Suprapubic skin (tissue), 4 donors: Measurements from ENCODE around the gene TRIM46. TPM values are rescaled to one million over a fixed set of nuclear protein-coding genes. Genes with fewer than 3 reads are reported as not detected.
A peak's percentile ranks its signal among the peaks of the same experiment; 100 is the strongest.

Experiments
- DNase-seq, 2 donors: peaks; one replicate each; pipeline ENCODE4 v3.0.0-alpha.2; 2019; ENCODE audit warnings: low spot score in 2 of 2
- H3K27ac ChIP-seq: fragments of 200-600 bp; sonication (generic); one replicate; pipeline ENCODE4 v1.5.1; 2019
- H3K27me3 ChIP-seq: fragments of 200-600 bp; sonication (generic); one replicate; pipeline ENCODE4 v1.5.1; 2019
- H3K36me3 ChIP-seq: fragments of 200-600 bp; sonication (generic); one replicate; pipeline ENCODE4 v1.5.1; 2019
- H3K4me1 ChIP-seq: fragments of 200-600 bp; sonication (generic); one replicate; pipeline ENCODE4 v1.5.1; 2019
- H3K4me3 ChIP-seq: fragments of 200-600 bp; sonication (generic); one replicate; pipeline ENCODE4 v1.5.1; 2019; ENCODE audit warnings: mild to moderate bottlenecking
- H3K9me3 ChIP-seq: fragments of 200-600 bp; sonication (generic); one replicate; pipeline ENCODE4 v1.5.1; 2019
- EP300 ChIP-seq: sonication (generic); formaldehyde crosslinking; IDR thresholded peaks from one replicate; pipeline ENCODE4 v1.6.1; 2017; ENCODE audit warnings: antibody characterized with exemption
- POLR2A ChIP-seq, 2 donors: fragments of 450-650 bp; IDR thresholded peaks; one replicate each; pipeline ENCODE4 v1.6.1; 2017; ENCODE audit warnings: antibody characterized with exemption in 2 of 2, mild to moderate bottlenecking in 2 of 2, moderate library complexity in 2 of 2
- POLR2AphosphoS5 ChIP-seq, 3 donors: sonication (generic); formaldehyde crosslinking; IDR thresholded peaks; one replicate each; pipeline ENCODE4 v1.6.1; 2017; ENCODE audit warnings: antibody characterized with exemption in 3 of 3
- WGBS: methylation state at CpG from one replicate; pipeline ENCODE4 v1.1.5; 2018; 5-methylcytosine and 5-hydroxymethylcytosine counted together
- total RNA-seq, 4 donors: library from RNA; depleted of rRNA; stranded (reverse); fragments of >200 nt; gene quantifications; one replicate each; pipeline ENCODE4 v1.1.0, GENCODE V29; 2016
- TF ChIP-seq, protein P1 (sequence below), 2 donors: fragments of 200-600 bp in 1 of 2; fragments of 450-650 bp in 1 of 2; sonication (generic) in 1 of 2; IDR thresholded peaks; one replicate each; pipeline ENCODE4 v1.5.1; 2016 to 2019; ENCODE audit warnings: antibody characterized with exemption in 2 of 2, mild to moderate bottlenecking in 1 of 2, moderate library complexity in 1 of 2

Gene TRIM46
- total RNA-seq, 4 donors from 2014 or later, result 0.34 to 0.80 TPM; not detected in 2

DNA sequence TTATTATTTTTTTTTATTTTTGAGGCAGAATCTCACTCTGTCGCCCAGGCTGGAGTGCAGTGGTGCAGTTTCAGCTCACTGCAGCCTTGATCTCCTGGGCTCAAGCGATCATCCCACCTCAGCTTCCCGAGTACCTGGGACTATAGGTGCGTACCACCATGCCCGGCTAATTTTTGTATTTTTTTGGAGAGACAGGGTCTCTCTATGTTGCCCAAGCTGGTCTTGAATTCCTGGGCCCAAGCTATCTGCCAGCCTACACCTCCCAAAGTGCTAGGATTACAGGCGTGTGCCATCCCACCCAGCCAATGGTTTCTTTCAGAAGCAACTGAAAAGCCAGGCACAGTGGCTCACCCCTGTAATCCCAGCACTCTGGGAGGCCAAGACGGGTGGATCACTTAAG is 2.8 kb upstream of the TRIM46 start:
- H3K27me3 ChIP-seq, result peaks cover 15% of the 10 kb centered on the region
- no peak overlapping the region for H3K27ac ChIP-seq
- DNase-seq, result peak in 1 of 2 donors; percentile 38
- 93% methylated on average over 7 of the region's 7 CpGs for WGBS
- no peak overlapping the region for H3K4me3 ChIP-seq
- H3K36me3 ChIP-seq, result peaks cover 21% of the 10 kb centered on the region
- TF ChIP-seq EP300 (no peak), POLR2A (IDR thresholded peaks at IDR 0.05) (no peak), POLR2AphosphoS5 (IDR thresholded peaks at IDR 0.05) (no peak)
- TF ChIP-seq, protein P1, sequence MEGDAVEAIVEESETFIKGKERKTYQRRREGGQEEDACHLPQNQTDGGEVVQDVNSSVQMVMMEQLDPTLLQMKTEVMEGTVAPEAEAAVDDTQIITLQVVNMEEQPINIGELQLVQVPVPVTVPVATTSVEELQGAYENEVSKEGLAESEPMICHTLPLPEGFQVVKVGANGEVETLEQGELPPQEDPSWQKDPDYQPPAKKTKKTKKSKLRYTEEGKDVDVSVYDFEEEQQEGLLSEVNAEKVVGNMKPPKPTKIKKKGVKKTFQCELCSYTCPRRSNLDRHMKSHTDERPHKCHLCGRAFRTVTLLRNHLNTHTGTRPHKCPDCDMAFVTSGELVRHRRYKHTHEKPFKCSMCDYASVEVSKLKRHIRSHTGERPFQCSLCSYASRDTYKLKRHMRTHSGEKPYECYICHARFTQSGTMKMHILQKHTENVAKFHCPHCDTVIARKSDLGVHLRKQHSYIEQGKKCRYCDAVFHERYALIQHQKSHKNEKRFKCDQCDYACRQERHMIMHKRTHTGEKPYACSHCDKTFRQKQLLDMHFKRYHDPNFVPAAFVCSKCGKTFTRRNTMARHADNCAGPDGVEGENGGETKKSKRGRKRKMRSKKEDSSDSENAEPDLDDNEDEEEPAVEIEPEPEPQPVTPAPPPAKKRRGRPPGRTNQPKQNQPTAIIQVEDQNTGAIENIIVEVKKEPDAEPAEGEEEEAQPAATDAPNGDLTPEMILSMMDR (IDR thresholded peaks at IDR 0.05), result no peak
- H3K4me1 ChIP-seq, result peaks cover 42% of the 10 kb centered on the region
- H3K9me3 ChIP-seq, result no peaks in the 10 kb centered on the region

DNA sequence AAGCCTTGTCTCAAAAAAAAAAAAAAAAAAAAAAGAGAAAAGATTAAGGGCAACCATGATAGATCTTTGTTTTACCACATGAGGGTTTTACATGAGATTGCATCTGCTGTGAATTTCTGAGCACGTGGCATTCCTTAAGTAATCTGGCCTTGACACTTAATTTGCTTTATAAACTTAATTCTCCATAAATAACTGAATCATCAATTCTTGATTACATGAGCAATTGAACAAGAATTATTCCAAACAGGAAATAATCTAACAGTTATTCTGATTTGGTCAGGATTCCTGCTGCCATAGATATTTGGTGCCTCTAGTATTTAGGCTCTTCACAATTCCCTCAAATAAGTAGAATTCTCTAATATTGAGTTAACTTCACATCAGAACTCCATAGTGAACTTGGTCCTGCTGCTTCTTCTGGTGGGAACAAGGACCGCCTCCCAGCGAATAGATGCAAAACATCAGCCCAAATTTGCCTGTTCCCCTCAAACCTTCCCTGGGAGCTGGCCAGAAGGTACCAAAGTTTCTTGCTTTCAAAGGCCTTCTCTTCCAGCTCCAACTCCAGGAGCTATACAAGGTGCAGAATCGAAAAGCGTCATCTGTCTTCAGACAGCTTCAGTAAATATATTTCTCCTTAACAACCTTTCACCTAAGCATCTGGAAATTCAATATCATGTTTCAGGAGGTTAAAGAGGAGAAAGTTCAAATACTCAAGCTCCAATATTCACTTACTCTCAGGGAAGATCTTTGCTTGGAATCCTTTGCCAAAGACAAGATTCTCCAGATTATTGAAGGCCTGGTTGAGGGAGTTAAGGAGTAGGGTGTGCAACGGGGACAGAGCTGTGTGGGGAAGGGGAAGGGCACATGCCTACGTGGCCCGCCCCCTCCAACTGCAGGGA is 1.6 kb upstream of the TRIM46 start:
- no peak for TF ChIP-seq EP300
- Histone ChIP-seq H3K4me1 (peaks cover 45% of the 10 kb centered on the region), H3K27me3 (peaks cover 15% of the 10 kb centered on the region), H3K36me3 (peaks cover 21% of the 10 kb centered on the region), H3K9me3 (no peaks in the 10 kb centered on the region), H3K4me3 (peak overlapping the region; percentile 89), H3K27ac (peak overlapping the region; percentile 90)
- 45% methylated on average over 8 of the region's 8 CpGs for WGBS
- peak in 1 of 2 donors; percentile 23 for DNase-seq

DNA sequence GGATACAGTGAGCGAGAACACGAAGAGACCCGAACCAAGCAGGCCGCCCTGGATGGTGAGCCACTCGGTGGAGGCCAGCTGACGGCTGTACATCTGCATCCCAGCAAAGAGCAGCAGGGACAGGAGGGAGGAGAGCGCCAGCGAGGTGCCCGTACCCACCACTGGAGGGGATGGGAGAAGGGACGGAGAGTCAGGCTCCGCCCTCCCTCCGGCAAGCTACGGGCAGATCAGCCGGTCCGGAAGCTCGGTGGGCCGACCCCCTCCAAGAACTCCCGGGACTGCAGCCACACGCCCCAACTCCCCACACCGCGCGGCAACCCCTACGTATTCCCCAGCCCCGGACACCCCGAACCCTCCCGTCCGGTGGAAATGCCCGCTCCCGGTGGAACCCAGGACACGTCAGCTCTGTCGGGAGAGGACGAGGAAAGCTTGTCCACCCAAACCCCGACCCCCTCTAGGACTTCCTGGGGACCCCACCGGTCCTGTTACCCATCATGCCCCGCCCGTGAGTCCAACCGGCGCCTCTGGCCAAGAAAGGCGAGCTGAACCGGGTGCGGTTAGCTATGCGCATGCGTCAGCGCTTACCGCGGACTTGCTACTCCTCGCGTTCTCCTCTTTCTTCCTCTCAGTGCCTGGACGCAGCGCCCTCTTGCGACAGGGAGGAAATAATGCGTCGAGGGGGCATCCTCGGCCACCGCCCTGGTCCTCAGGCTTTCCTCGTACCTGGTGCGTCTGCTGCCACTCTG is 744 bp upstream of the TRIM46 start, which contains the start of gene KRTCAP2:
Gene KRTCAP2 (minus strand): TSS at position 573 of the 746 bp plus-strand sequence. CDS start 80 bp downstream, at position 493.
- peak; percentile 97 to 98 for DNase-seq
- peaks cover 43% of the 10 kb centered on the region for H3K4me1 ChIP-seq
- H3K27me3 ChIP-seq, result peaks cover 15% of the 10 kb centered on the region
- peak within 1 kb of the TSS; percentile 90 for H3K27ac ChIP-seq
- peak in 1 of 2 donors; percentile 64 for TF ChIP-seq POLR2A (IDR thresholded peaks at IDR 0.05)
- TF ChIP-seq, protein P1 (IDR thresholded peaks at IDR 0.05), result peak; percentile 81 to 95
- peak in 2 of 3 donors; percentile 24 to 62 for TF ChIP-seq POLR2AphosphoS5 (IDR thresholded peaks at IDR 0.05)
- TF ChIP-seq EP300, result no peak
- H3K4me3 ChIP-seq, result peak within 1 kb of the TSS; percentile 89
- no peaks in the 10 kb centered on the region for H3K9me3 ChIP-seq
- under 1% methylated on average over 49 of the region's 57 CpGs for WGBS
- peaks cover 21% of the 10 kb centered on the region for H3K36me3 ChIP-seq

DNA sequence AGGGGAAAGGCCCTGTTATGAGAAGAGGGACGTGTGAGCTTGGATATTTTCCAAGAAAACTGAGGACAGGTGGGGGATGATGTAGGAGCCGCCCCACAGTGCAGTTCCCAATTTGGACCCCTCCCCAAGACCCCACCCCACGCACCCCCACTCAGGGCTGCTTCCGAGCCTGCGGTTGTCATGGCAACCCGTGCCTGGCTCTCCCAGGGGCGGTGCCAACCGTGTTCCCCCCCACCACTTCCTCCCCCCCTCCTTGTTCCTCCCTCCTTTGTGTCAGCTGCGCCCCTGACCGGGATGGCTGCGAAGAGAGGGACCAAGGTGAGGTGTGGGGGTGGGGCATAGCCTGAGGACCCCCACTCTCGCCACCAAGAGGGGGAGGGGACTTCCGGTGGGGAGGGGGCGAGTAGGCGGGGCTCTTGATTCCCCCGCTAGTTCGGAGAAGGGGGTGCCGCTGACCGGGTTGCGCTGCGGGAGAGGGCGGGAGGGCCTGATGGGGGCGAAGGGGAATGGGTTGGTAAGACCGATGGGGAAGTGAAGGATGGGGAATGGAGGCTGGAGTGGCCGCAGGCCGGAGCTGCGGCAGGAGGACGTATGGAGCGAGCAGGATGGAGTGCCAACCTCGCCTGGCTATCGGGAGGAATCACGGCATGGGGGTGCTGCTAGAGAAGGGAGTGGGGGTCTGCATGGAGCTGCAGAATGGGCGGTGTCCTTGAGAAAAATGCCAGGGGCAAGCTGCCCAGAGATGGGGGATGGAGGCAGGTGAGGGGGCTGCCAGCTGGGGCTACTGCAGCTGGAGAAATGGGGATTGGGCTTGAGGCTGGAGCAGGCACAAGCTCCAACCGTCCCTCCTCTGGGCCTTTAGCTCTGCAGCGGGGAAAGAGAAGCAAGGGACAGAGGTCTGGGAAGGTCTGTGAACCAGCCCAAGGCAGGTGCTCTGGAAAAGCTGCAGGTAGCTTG is 953 bp downstream of the TRIM46 start:
- DNase-seq, result peak; percentile 74 to 76
- Histone ChIP-seq H3K27ac (no peak overlapping the region), H3K4me3 (peak overlapping the region; percentile 89), H3K9me3 (no peaks in the 10 kb centered on the region), H3K36me3 (peaks cover 11% of the 10 kb centered on the region), H3K4me1 (peaks cover 41% of the 10 kb centered on the region), H3K27me3 (peaks cover 15% of the 10 kb centered on the region)
- WGBS, result 10% methylated on average over 35 of the region's 35 CpGs
- TF ChIP-seq POLR2A (IDR thresholded peaks at IDR 0.05) (no peak), POLR2AphosphoS5 (IDR thresholded peaks at IDR 0.05) (no peak), EP300 (no peak)
- TF ChIP-seq, protein P1 (IDR thresholded peaks at IDR 0.05), result no peak
